IPS-NIHi11 (cell line): ENCODE results near the gene OSGEP.

Source experiments
- DNase-seq: peaks from one replicate; pipeline ENCODE4 v3.0.0; 2012; ENCODE audit warnings: mixed read lengths, low spot score

Gene OSGEP

GRCh38 chr14:20454516-20455354 is at the start of gene OSGEP, which contains the start of gene APEX1:
OSGEP (minus strand) TSS chr14:20454812; CDS start chr14:20454683, 129 bp downstream.
APEX1 (plus strand) TSS chr14:20455226; CDS start chr14:20455646, 420 bp downstream.
- DNase-seq, result peak; percentile 93

GRCh38 chr14:20503898-20504297 is 49.3 kb upstream of the OSGEP start:
- no peak for DNase-seq

GRCh38 chr14:20501346-20501745 is 46.7 kb upstream of the OSGEP start:
- DNase-seq, result no peak

- DNase-seq, result no peak
These were observed 45.3 kb upstream of the OSGEP start for GRCh38 chr14:20499881-20500280.

GRCh38 chr14:20499108-20499507 is 44.5 kb upstream of the OSGEP start:
- peak; percentile 50 for DNase-seq

- DNase-seq, result no peak
These were observed 44.0 kb upstream of the OSGEP start for GRCh38 chr14:20498622-20499021.

- DNase-seq, result no peak
These were observed 40.5 kb upstream of the OSGEP start for GRCh38 chr14:20494935-20495766.

- DNase-seq, result no peak
These were observed 39.0 kb upstream of the OSGEP start for GRCh38 chr14:20493634-20494033.

GRCh38 chr14:20492486-20492885 is 37.9 kb upstream of the OSGEP start:
- DNase-seq, result no peak

- no peak for DNase-seq
These were observed 36.0 kb upstream of the OSGEP start for GRCh38 chr14:20490563-20490962.

GRCh38 chr14:20489093-20489994 is 34.7 kb upstream of the OSGEP start:
- no peak for DNase-seq

GRCh38 chr14:20487396-20487725 is 32.7 kb upstream of the OSGEP start:
- DNase-seq, result no peak

- no peak for DNase-seq
These were observed 32.2 kb upstream of the OSGEP start for GRCh38 chr14:20486684-20487395.

GRCh38 chr14:20485900-20486299 is 31.3 kb upstream of the OSGEP start:
- DNase-seq, result no peak

GRCh38 chr14:20482382-20482781 is 27.8 kb upstream of the OSGEP start:
- DNase-seq, result no peak

- DNase-seq, result no peak
These were observed 24.3 kb upstream of the OSGEP start for GRCh38 chr14:20478894-20479293.

- DNase-seq, result no peak
These were observed 22.7 kb upstream of the OSGEP start for GRCh38 chr14:20477211-20477876.

- DNase-seq, result no peak
These were observed 22.2 kb upstream of the OSGEP start for GRCh38 chr14:20476776-20477175.

GRCh38 chr14:20472536-20473169 is 18.0 kb upstream of the OSGEP start:
- no peak for DNase-seq

- peak; percentile 37 for DNase-seq
These were observed 15.9 kb upstream of the OSGEP start for GRCh38 chr14:20470603-20470901.
